Upper lobe of left lung (tissue), 4 donors: ENCODE results near the gene LAMA5.

Experiments
- EP300 ChIP-seq, 4 donors: sonication (generic); formaldehyde crosslinking; IDR thresholded peaks; one replicate each; pipeline ENCODE4 v1.5.1; 2017; ENCODE audit warnings: antibody characterized with exemption in 4 of 4, control low read depth in 2 of 4
- POLR2A ChIP-seq, 4 donors: fragments of 450-650 bp; IDR thresholded peaks; one replicate each; pipeline ENCODE4 v1.5.1; 2016 to 2017; ENCODE audit warnings: antibody characterized with exemption in 4 of 4, mild to moderate bottlenecking in 2 of 4
- POLR2AphosphoS5 ChIP-seq, 2 donors: sonication (generic); formaldehyde crosslinking; IDR thresholded peaks; one replicate each; pipeline ENCODE4 v1.5.1; 2017; ENCODE audit warnings: antibody characterized with exemption in 2 of 2
- TF ChIP-seq, protein P1 (sequence below), 6 experiments: fragments of 450-650 bp in 4 of 6; fragments of 200-600 bp in 2 of 6; sonication (generic) in 2 of 6; IDR thresholded peaks; one replicate each; pipeline ENCODE4 v1.5.1; 2016 to 2019; ENCODE audit warnings: antibody characterized with exemption in 6 of 6

DNA sequence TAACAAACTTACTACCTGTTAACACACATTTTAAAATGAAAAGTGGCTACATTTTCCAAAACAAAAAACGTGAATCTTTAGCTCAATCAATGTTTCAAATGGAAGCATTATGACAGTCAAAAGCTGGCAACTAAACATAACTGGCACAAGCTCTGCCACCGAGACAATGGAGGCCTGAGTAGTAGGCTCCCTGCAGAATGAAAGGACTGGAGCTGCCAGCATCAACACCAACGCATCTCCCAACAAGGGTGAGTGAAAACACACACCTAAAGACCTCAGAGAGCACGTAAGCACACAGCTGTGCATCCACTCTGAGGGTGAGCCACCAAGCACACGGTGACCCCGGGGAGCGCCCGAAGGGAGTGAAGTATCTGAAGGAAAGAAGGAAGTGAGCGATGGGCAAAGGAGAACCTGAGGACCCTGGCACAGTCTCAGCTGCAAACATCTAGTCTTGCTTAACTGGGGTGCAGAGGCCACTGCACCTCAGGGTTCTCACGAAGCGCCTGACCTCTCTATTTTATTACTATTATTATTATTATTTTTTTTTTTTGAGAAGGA, 65.9 kb downstream of the LAMA5 start:
- TF ChIP-seq, protein P1, sequence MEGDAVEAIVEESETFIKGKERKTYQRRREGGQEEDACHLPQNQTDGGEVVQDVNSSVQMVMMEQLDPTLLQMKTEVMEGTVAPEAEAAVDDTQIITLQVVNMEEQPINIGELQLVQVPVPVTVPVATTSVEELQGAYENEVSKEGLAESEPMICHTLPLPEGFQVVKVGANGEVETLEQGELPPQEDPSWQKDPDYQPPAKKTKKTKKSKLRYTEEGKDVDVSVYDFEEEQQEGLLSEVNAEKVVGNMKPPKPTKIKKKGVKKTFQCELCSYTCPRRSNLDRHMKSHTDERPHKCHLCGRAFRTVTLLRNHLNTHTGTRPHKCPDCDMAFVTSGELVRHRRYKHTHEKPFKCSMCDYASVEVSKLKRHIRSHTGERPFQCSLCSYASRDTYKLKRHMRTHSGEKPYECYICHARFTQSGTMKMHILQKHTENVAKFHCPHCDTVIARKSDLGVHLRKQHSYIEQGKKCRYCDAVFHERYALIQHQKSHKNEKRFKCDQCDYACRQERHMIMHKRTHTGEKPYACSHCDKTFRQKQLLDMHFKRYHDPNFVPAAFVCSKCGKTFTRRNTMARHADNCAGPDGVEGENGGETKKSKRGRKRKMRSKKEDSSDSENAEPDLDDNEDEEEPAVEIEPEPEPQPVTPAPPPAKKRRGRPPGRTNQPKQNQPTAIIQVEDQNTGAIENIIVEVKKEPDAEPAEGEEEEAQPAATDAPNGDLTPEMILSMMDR (IDR thresholded peaks at IDR 0.05), result no peak
- TF ChIP-seq EP300 (IDR thresholded peaks at IDR 0.05) (no peak), POLR2A (IDR thresholded peaks at IDR 0.05) (no peak), POLR2AphosphoS5 (IDR thresholded peaks at IDR 0.05) (no peak)
